AG04449 (cell line): ENCODE results near the gene SERPINF2.

Experiments
- CTCF ChIA-PET: fragments of 350-600 bp; formaldehyde crosslinking; extraction: SDS; loops from one replicate; lab custom pipeline; 2021; ENCODE audit warnings: antibody characterized with exemption; lab: Yijun Ruan, JAX
- POLR2A ChIA-PET: fragments of 400-600, 350-600 bp; formaldehyde crosslinking; extraction: SDS; loops from one replicate; lab custom pipeline; 2020; ENCODE audit warnings: antibody characterized with exemption, inconsistent platforms; lab: Yijun Ruan, JAX
- DNase-seq: peaks from one replicate; pipeline ENCODE4 v3.0.0-alpha.2; 2010; ENCODE audit warnings: low read depth, low spot score
- H3K4me3 ChIP-seq: 2 replicates; pipeline ENCODE4 v1.5.1; 2011; ENCODE audit warnings: low read depth, mild to moderate bottlenecking, control low read depth, low read length
- CTCF ChIP-seq: IDR thresholded peaks from one replicate; pipeline ENCODE4 v1.5.1; 2011; ENCODE audit warnings: mild to moderate bottlenecking, moderate library complexity, low read length, control low read depth, inconsistent platforms; ENCODE audit not compliant: insufficient read depth; ENCODE audit errors: missing control alignments

The SERPINF2 gene

GRCh38 chr17:1711804-1712203, 30.9 kb upstream of the SERPINF2 start:
- CTCF ChIA-PET = interaction anchor here (2.4 kb wide), 1 partner anchor 43 kb away, joined by 9 read pairs; no protein-coding TSS in a partner anchor
- H3K4me3 ChIP-seq = no peak overlapping the region
- POLR2A ChIA-PET = interaction anchor here (1.1 to 1.2 kb wide), 2 partner anchors 20 to 42 kb away, joined by 3 read pairs; no protein-coding TSS in a partner anchor
- no peak for TF ChIP-seq CTCF
- no peak for DNase-seq

- ChIA-PET CTCF (interaction anchor here (1.0 to 2.8 kb wide), 6 partner anchors 10 to 138 kb away, joined by 3 to 30 read pairs (median 8); no protein-coding TSS in a partner anchor), POLR2A (interaction anchor here (1.0 to 1.2 kb wide), 3 partner anchors 10 to 43 kb away, joined by 3 to 4 read pairs (median 3); no protein-coding TSS in a partner anchor)
- H3K4me3 ChIP-seq = peak overlapping the region; percentile 97
- no peak for TF ChIP-seq CTCF
- DNase-seq = no peak
Measured at GRCh38 chr17:1712271-1712670, 30.4 kb upstream of the SERPINF2 start.

- POLR2A ChIA-PET = interaction anchor here (0.6 to 1.7 kb wide), 6 partner anchors 9 to 71 kb away, joined by 3 to 10 read pairs (median 4); no protein-coding TSS in a partner anchor
- TF ChIP-seq CTCF = no peak
- DNase-seq = no peak
- peak overlapping the region; percentile 97 for H3K4me3 ChIP-seq
- CTCF ChIA-PET = interaction anchor here (0.7 to 2.8 kb wide), 13 partner anchors 9 to 139 kb away, joined by 3 to 30 read pairs (median 3); partner anchors contain the start of gene WDR81
Measured at GRCh38 chr17:1713160-1713877, 29.4 kb upstream of the SERPINF2 start.

GRCh38 chr17:1713878-1714426, 28.7 kb upstream of the SERPINF2 start:
- peak overlapping the region; percentile 97 for H3K4me3 ChIP-seq
- ChIA-PET POLR2A (interaction anchor here (0.7 to 3.3 kb wide), 7 partner anchors 12 to 70 kb away, joined by 3 to 16 read pairs (median 4); no protein-coding TSS in a partner anchor), CTCF (interaction anchor here (0.7 to 2.8 kb wide), 11 partner anchors 8 to 74 kb away, joined by 3 to 30 read pairs (median 4); partner anchors contain the start of gene WDR81)
- peak; percentile 40 for TF ChIP-seq CTCF
- no peak for DNase-seq

GRCh38 chr17:1714427-1714979, 28.2 kb upstream of the SERPINF2 start:
- peak; percentile 94 for DNase-seq
- no peak for TF ChIP-seq CTCF
- ChIA-PET POLR2A (interaction anchor here (0.6 to 3.3 kb wide), 9 partner anchors 12 to 137 kb away, joined by 3 to 16 read pairs (median 4); partner anchors contain the start of gene RILP), CTCF (interaction anchor here (0.9 to 2.8 kb wide), 6 partner anchors 34 to 69 kb away, joined by 3 to 30 read pairs (median 6); no protein-coding TSS in a partner anchor)
- peak overlapping the region; percentile 97 for H3K4me3 ChIP-seq
